HepG2 (cell line): ENCODE data around the gene SNAP29. TPM values are rescaled to one million over a fixed set of nuclear protein-coding genes. Genes with fewer than 3 reads are reported as not detected.

Experiments used
- ATAC-seq: fragments of 200-7000 bp; cut with Tn5 transposase; 3 replicates; pipeline ENCODE4 v1.9.1; 2020; ENCODE audit warnings: mild to moderate bottlenecking, moderate library complexity
- BruUV-seq: library from RNA; stranded (reverse); fragments of 400-500 nt; replicated peaks from 2 replicates; lab custom pipeline; 2021; lab: Mats Ljungman, UMichigan
- CTCF ChIA-PET: fragments of 300-600 bp; formaldehyde crosslinking; extraction: SDS; loops from one replicate; lab custom pipeline; 2021; ENCODE audit warnings: low total read pairs, inconsistent platforms, low intra/inter-chr PET ratio; lab: Yijun Ruan, JAX
- POLR2A ChIA-PET: fragments of 350-600 bp; sonication (Branson Sonifier 250); formaldehyde crosslinking; loops from one replicate; lab custom pipeline; 2020; ENCODE audit warnings: antibody characterized with exemption, inconsistent platforms; lab: Yijun Ruan, JAX
- DNase-seq: peaks from one replicate; pipeline ENCODE4 v3.0.0-alpha.2; 2015; ENCODE audit warnings: low spot score
- FAIRE-seq: peaks from 3 replicates; lab custom pipeline; 2011; peaks lifted over from hg19 to GRCh38; lab: Jason Lieb, UNC
- H2AFZ ChIP-seq: one replicate; pipeline ENCODE4 v1.6.1; 2011; ENCODE audit warnings: low read length, inconsistent platforms
- H3K27ac ChIP-seq: fragments of 300-600 bp; 3 replicates; pipeline ENCODE4 v1.8.0; 2011; ENCODE audit warnings: mixed run types, mild to moderate bottlenecking, mixed read lengths, low read length, inconsistent platforms; ENCODE audit not compliant: insufficient read depth; ENCODE audit errors: extremely low read length
- H3K27me3 ChIP-seq, 2 experiments: fragments of 200-600 bp in 1 of 2; 2 replicates in 1 of 2; 3 replicates in 1 of 2; pipeline versions ENCODE4 v1.6.0 to v1.8.0; 2011; ENCODE audit warnings: low read length in 2 of 2, mild to moderate bottlenecking in 2 of 2, moderate library complexity in 2 of 2, inconsistent platforms in 1 of 2; ENCODE audit not compliant: insufficient read depth in 2 of 2, control insufficient read depth in 1 of 2
- H3K36me3 ChIP-seq, 2 experiments: fragments of 200-600 bp in 1 of 2; replicated peaks in 1 of 2; 2 replicates in 1 of 2; 3 replicates in 1 of 2; pipeline versions ENCODE4 v1.5.1 to v1.8.0; 2011; ENCODE audit warnings: low read length in 2 of 2, inconsistent platforms in 1 of 2; ENCODE audit not compliant: insufficient read depth in 2 of 2, control insufficient read depth in 1 of 2
- H3K4me1 ChIP-seq: 2 replicates; pipeline ENCODE4 v1.5.1; 2012; ENCODE audit warnings: low read length, inconsistent platforms; ENCODE audit not compliant: insufficient read depth
- H3K4me2 ChIP-seq: 2 replicates; pipeline ENCODE4 v1.6.0; 2011; ENCODE audit warnings: low read depth, low read length, inconsistent platforms
- H3K4me3 ChIP-seq, 3 experiments: fragments of 200-600 bp in 1 of 3; sonication (generic), shearing (Covaris generic) in 1 of 3; replicated peaks in 1 of 3; 2 replicates each; pipeline ENCODE4 v1.5.1; 2011 to 2016; ENCODE audit warnings: low read length in 3 of 3, inconsistent platforms in 2 of 3, low read depth in 2 of 3, mild to moderate bottlenecking in 2 of 3, control low read depth in 1 of 3, mixed read lengths in 1 of 3; ENCODE audit not compliant: insufficient read depth in 1 of 3
- H3K79me2 ChIP-seq: one replicate; pipeline ENCODE4 v1.6.1; 2011; ENCODE audit warnings: low read length, inconsistent platforms; ENCODE audit not compliant: insufficient read depth
- H3K9ac ChIP-seq: 2 replicates; pipeline ENCODE4 v1.6.0; 2011; ENCODE audit warnings: mild to moderate bottlenecking, low read depth, low read length, inconsistent platforms; ENCODE audit not compliant: insufficient read depth
- H3K9me3 ChIP-seq: 2 replicates; pipeline ENCODE4 v1.5.1; 2012; ENCODE audit warnings: mild to moderate bottlenecking, low read length
- H4K20me1 ChIP-seq: 2 replicates; pipeline ENCODE4 v1.6.0; 2011; ENCODE audit warnings: inconsistent platforms, mild to moderate bottlenecking, low read length, moderate library complexity; ENCODE audit not compliant: insufficient read depth
- FOXO1 ChIP-seq: sonication (generic); formaldehyde crosslinking; IDR thresholded peaks from 2 replicates; pipeline ENCODE4 v1.4.0; 2020; ENCODE audit warnings: missing genetic modification reagents
- KDM3A ChIP-seq: IDR thresholded peaks from 2 replicates; pipeline ENCODE4 v1.6.1; 2018; ENCODE audit warnings: low read depth, missing compliant biosample characterization
- MAF1 ChIP-seq: sonication (generic); formaldehyde crosslinking; IDR thresholded peaks from 2 replicates; pipeline ENCODE4 v1.5.0; 2020; ENCODE audit warnings: missing genetic modification reagents, borderline replicate concordance
- NR2F1 ChIP-seq, 2 experiments: fragments of 450-650 bp in 1 of 2; formaldehyde crosslinking in 1 of 2; IDR thresholded peaks; 2 replicates each; pipeline versions ENCODE4 v1.5.0 to v1.6.1; 2016 to 2020; ENCODE audit warnings: mild to moderate bottlenecking in 1 of 2, missing compliant biosample characterization in 1 of 2, missing genetic modification reagents in 1 of 2, moderate library complexity in 1 of 2
- PHF8 ChIP-seq: sonication (generic); formaldehyde crosslinking; IDR thresholded peaks from 2 replicates; pipeline ENCODE4 v1.5.0; 2020; ENCODE audit warnings: missing genetic modification reagents
- SAP130 ChIP-seq: IDR thresholded peaks from 2 replicates; pipeline ENCODE4 v1.6.1; 2016; ENCODE audit warnings: low read depth
- SP5 ChIP-seq: IDR thresholded peaks from 2 replicates; pipeline ENCODE4 v1.6.1; 2016; ENCODE audit warnings: low read depth, borderline replicate concordance
- TEAD2 ChIP-seq: sonication (generic); formaldehyde crosslinking; IDR thresholded peaks from 2 replicates; pipeline ENCODE4 v1.9.0; 2021; ENCODE audit warnings: missing genetic modification reagents
- ZC3H13 ChIP-seq: sonication (generic); formaldehyde crosslinking; IDR thresholded peaks from 2 replicates; pipeline ENCODE4 v1.8.1; 2023; ENCODE audit warnings: mild to moderate bottlenecking, missing genetic modification reagents, moderate library complexity
- ZNF281 ChIP-seq: sonication (generic); formaldehyde crosslinking; IDR thresholded peaks from 2 replicates; pipeline ENCODE4 v1.4.0; 2020; ENCODE audit warnings: missing genetic modification reagents, borderline replicate concordance
- ZNF292 ChIP-seq: sonication (generic); formaldehyde crosslinking; IDR thresholded peaks from 2 replicates; pipeline ENCODE4 v1.8.1; 2022; ENCODE audit warnings: mild to moderate bottlenecking, low read depth, missing genetic modification reagents, borderline replicate concordance
- ZNF33A ChIP-seq: sonication (generic); formaldehyde crosslinking; IDR thresholded peaks from 2 replicates; pipeline ENCODE4 v1.5.1; 2020; ENCODE audit warnings: missing genetic modification reagents, mild to moderate bottlenecking, moderate library complexity, borderline replicate concordance
- ZNF460 ChIP-seq: sonication (generic); formaldehyde crosslinking; IDR thresholded peaks from 2 replicates; pipeline ENCODE4 v1.5.1; 2020; ENCODE audit warnings: missing genetic modification reagents, mild to moderate bottlenecking, borderline replicate concordance
- ZNF570 ChIP-seq: sonication (generic); formaldehyde crosslinking; IDR thresholded peaks from 2 replicates; pipeline ENCODE4 v1.4.0; 2020; ENCODE audit warnings: mild to moderate bottlenecking, missing genetic modification reagents, borderline replicate concordance
- ZNF614 ChIP-seq: IDR thresholded peaks from 2 replicates; pipeline ENCODE4 v1.6.1; 2018; ENCODE audit warnings: missing biosample characterization, missing genetic modification reagents, inconsistent platforms, borderline replicate concordance
- ZNF639 ChIP-seq: conservative IDR thresholded peaks from 2 replicates; pipeline ENCODE4 v1.6.1; 2018; ENCODE audit warnings: missing genetic modification reagents
- ZNF761 ChIP-seq: sonication (generic); formaldehyde crosslinking; conservative IDR thresholded peaks from 2 replicates; pipeline ENCODE4 v1.4.0; 2020; ENCODE audit warnings: mild to moderate bottlenecking, missing genetic modification reagents
- ZSCAN12 ChIP-seq: sonication (generic); formaldehyde crosslinking; IDR thresholded peaks from 2 replicates; pipeline ENCODE4 v1.9.0; 2021; ENCODE audit warnings: mild to moderate bottlenecking, missing genetic modification reagents
- WGBS: methylation state at CpG from one replicate; pipeline ENCODE4 v1.1.6; 2017; ENCODE audit warnings: low lambda C conversion rate; 5-methylcytosine and 5-hydroxymethylcytosine counted together
- in situ Hi-C: cut with HindIII; loops from 2 replicates; pipeline ENCODE4 v1.10.0; 2017; ENCODE audit warnings: low pct_unique_long_range_greater_than_20kb; ENCODE audit not compliant: extremely low pct_ligation_motif_present
- intact Hi-C: fragments of 100-400 bp; cut with micrococcal nuclease; formaldehyde crosslinking; loops from one replicate; pipeline ENCODE4 v1.10.0; 2022; ENCODE audit not compliant: unreplicated experiment
- polyA plus RNA-seq, 8 experiments: library from polyadenylated mRNA; depleted of rRNA in 3 of 8; stranded (reverse) in 7 of 8; unstranded in 1 of 8; fragments of >200 nt; fragmentation: Illumina TruSeq in 4 of 8; extraction: Trizol in 4 of 8; gene quantifications; 2 replicates each; pipeline versions ENCODE4 v1.2.1 to v1.2.3, GENCODE V29; 2011 to 2016; ENCODE audit warnings: low read depth in 4 of 8, missing spikeins in 1 of 8, mixed read lengths in 1 of 8; ENCODE audit not compliant: insufficient read depth in 1 of 8
- total RNA-seq, 5 experiments: library from RNA; depleted of rRNA; stranded (reverse); fragments of >200 nt; fragmentation: Illumina TruSeq; extraction: Trizol; gene quantifications; 2 replicates each; pipeline ENCODE4 v1.2.3, GENCODE V29; 2016; ENCODE audit warnings: low read depth in 1 of 5

SNAP29 gene
- total and polyA plus RNA-seq, 2 of the 13 experiments (the other 11 are each of a cell fraction or from before 2014, with no cell fraction given): 12.3 to 30.7 TPM

GRCh38 chr22:20916916-20917810 lies 58.4 kb downstream of the SNAP29 start, which contains the start of gene CRKL (continued):
- peak; percentile 87; the same call in 1 of the 2 replicates for TF ChIP-seq ZNF292

- FAIRE-seq: no peak
- peaks cover 63% of the 10 kb centered on the region for H3K79me2 ChIP-seq
- no TSS peak for BruUV-seq
- H3K27me3 ChIP-seq: no peaks in the 10 kb centered on the region; a peak in 1 of 5 replicates
- H3K36me3 ChIP-seq: peaks cover 0 to 4% of the 10 kb centered on the region in 2 experiments; a peak in 2 of 5 replicates
- H3K9ac ChIP-seq: peak overlapping the region; percentile 97
- DNase-seq: peak; percentile 20
- H3K4me2 ChIP-seq: peak overlapping the region; percentile 88
- H3K4me1 ChIP-seq: peaks cover 50% of the 10 kb centered on the region
- ATAC-seq: no peak
- H3K4me3 ChIP-seq: peak overlapping the region; percentile 96 to 100 (median 98)
- H4K20me1 ChIP-seq: peaks cover 46% of the 10 kb centered on the region
- 2% methylated on average over 13 of the region's 19 CpGs for WGBS
- ChIA-PET CTCF (no interaction called here), POLR2A (interaction anchor here (1.0 to 1.6 kb wide), 2 partner anchors 8 to 14 kb away, joined by 3 to 5 read pairs; no protein-coding TSS in a partner anchor)
- intact Hi-C loops (no loop called here), in situ Hi-C loops (loop anchor here (5.0 kb wide), 1 partner anchor 34 kb away; no protein-coding TSS in a partner anchor)
- no peaks in the 10 kb centered on the region for H3K9me3 ChIP-seq
- H2AFZ ChIP-seq: no peak overlapping the region
- peak overlapping the region; percentile 50 for H3K27ac ChIP-seq
- no peak for TF ChIP-seq ZNF570 (CRISPR knock-in tag)
- no peak for TF ChIP-seq KDM3A
- TF ChIP-seq NR2F1 (CRISPR knock-in tag; IDR thresholded peaks at IDR 0.05): no peak
- no peak for TF ChIP-seq ZNF761
- TF ChIP-seq ZNF460 (CRISPR knock-in tag): peak; percentile 39; the same call in 1 of the 2 replicates
- TF ChIP-seq ZNF281: 0 out of 2 replicates have a peak, but pooled peaks have one; percentile 16
- TF ChIP-seq ZNF614 (CRISPR knock-in tag): no peak
- TF ChIP-seq PHF8 (CRISPR knock-in tag): no peak
- TF ChIP-seq SAP130 (CRISPR knock-in tag): peak; percentile 48; the same call in 1 of the 2 replicates
- no peak for TF ChIP-seq FOXO1 (CRISPR knock-in tag)
- 0 out of 2 replicates have a peak, but pooled peaks have one; percentile 39 for TF ChIP-seq ZC3H13 (CRISPR knock-in tag)
- no peak for TF ChIP-seq ZNF33A (CRISPR knock-in tag)
- no peak for TF ChIP-seq MAF1 (CRISPR knock-in tag)
- TF ChIP-seq TEAD2 (CRISPR knock-in tag): no peak
- TF ChIP-seq ZSCAN12 (CRISPR knock-in tag): no peak
- no peak for TF ChIP-seq SP5 (CRISPR knock-in tag)
- no peak for TF ChIP-seq ZNF639
Observed at GRCh38 chr22:20918663-20919218, 59.9 kb downstream of the SNAP29 start.
